Measurements from ENCODE around the gene FNBP1L.

The FNBP1L gene

DNA sequence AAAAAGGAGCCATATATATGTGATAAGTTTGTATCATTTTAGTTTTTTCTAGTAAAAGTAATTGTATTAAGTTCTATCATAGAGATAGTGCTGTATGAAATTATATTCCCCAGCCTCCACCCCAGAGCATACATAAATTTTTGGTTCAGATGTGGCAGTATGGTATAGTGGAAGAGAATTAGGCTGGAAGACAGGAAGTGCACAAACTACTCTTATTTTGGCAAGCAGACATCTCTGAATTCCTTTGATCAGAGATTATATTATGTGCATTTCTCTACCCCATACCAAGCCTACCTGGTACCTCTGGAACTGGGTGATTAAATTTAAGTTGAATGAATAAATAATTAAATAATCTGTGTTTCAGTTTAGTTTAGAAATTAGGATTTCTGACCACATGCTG, 55.9 kb downstream of the FNBP1L start:
- no peak overlapping the region for H3K4me3 ChIP-seq (replicated peaks in 1 of 2; ENCODE audit: low read depth in 2 of 2, low read length in 2 of 2)
- TF ChIP-seq CTCF (IDR thresholded peaks at IDR 0.05; ENCODE audit: low read depth, low read length): no peak
- no peak for DNase-seq (ENCODE audit: low read depth in 2 of 2)

DNA sequence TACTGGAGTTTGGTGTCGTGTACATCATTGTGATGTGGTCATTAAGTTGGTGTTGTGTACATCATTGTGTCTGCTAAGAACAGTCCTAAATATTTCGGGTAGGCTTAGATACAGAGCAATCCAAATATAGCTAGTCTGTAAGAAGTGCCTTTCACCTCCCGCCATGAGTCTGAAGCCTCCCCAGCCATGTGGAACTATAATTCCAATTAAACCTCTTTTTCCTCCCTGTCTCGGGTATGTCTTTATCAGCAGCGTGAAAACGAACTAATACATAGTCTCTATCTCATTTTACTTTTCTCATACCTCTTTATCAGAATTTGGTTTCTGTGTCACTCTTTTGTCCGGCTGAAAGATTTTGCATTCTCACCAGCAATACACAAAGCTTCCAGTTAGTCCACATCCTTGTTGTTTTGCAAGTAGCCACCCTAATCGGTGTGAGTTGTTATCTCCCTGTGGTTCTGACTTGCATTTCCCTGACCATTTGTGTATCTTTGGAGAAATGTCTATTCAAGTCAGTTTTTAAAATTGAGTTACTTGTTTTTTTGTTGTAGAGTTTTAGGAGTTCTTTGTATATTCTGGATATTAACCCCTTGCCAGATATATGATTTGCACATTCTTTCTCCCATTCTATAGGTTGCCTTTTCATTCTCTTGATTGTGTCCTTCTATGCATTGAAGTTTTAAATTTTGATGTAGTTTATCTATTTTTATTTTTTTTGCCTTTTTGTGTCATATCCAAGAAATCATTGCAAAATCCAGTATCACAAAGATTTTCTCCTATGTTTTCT, 56.5 kb downstream of the FNBP1L start:
- no peak for TF ChIP-seq CTCF (IDR thresholded peaks at IDR 0.05; ENCODE audit: low read depth, low read length)
- no peak overlapping the region for H3K4me3 ChIP-seq (replicated peaks in 1 of 2; ENCODE audit: low read depth in 2 of 2, low read length in 2 of 2)
- peak in 1 of 2 donors; percentile 61 for DNase-seq (ENCODE audit: low read depth in 2 of 2)

DNA sequence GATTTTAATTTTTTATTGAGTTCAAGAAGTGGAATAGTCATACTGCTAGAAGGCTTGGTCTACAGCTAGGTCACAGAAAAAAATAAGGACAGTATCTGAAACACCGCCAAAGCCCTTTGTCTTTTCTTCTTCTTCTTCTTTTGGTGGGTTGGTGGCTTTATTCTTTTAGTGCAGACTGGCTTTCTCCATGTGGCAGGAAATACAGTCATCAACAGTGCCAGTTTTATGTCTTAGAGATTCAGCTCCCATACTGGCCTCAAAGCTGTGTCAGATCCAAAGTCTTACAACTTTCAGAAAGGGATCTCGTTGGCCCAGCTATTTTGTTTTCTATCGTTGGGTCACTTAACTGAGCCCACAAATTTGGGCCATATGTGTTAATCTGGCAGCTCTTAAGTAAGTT, 58.2 kb downstream of the FNBP1L start:
- TF ChIP-seq CTCF (IDR thresholded peaks at IDR 0.05; ENCODE audit: low read depth, low read length): no peak
- DNase-seq (ENCODE audit: low read depth in 2 of 2): peak in 1 of 2 donors; percentile 21
- no peak overlapping the region for H3K4me3 ChIP-seq (replicated peaks in 1 of 2; ENCODE audit: low read depth in 2 of 2, low read length in 2 of 2)

GRCh38 chr1:93516164-93516563, 68.2 kb downstream of the FNBP1L start:
- no peak for DNase-seq (ENCODE audit: low read depth in 2 of 2)
- no peak for TF ChIP-seq CTCF (IDR thresholded peaks at IDR 0.05; ENCODE audit: low read depth, low read length)
- no peak overlapping the region for H3K4me3 ChIP-seq (replicated peaks in 1 of 2; ENCODE audit: low read depth in 2 of 2, low read length in 2 of 2)

- TF ChIP-seq CTCF (IDR thresholded peaks at IDR 0.05; ENCODE audit: low read depth, low read length): no peak
- no peak for DNase-seq (ENCODE audit: low read depth in 2 of 2)
- H3K4me3 ChIP-seq (replicated peaks in 1 of 2; ENCODE audit: low read depth in 2 of 2, low read length in 2 of 2): no peak overlapping the region
Observed at GRCh38 chr1:93518516-93518915, 70.6 kb downstream of the FNBP1L start.

GRCh38 chr1:93519199-93519829, 71.4 kb downstream of the FNBP1L start:
- peak; percentile 28 to 73 for DNase-seq (ENCODE audit: low read depth in 2 of 2)
- no peak for TF ChIP-seq CTCF (IDR thresholded peaks at IDR 0.05; ENCODE audit: low read depth, low read length)
- no peak overlapping the region for H3K4me3 ChIP-seq (replicated peaks in 1 of 2; ENCODE audit: low read depth in 2 of 2, low read length in 2 of 2)
